Breast epithelium (tissue), 4 donors: ENCODE data around the gene C11orf97. TPM values are rescaled to one million over a fixed set of nuclear protein-coding genes. Genes with fewer than 3 reads are reported as not detected.

Source experiments
- DNase-seq, 2 donors: peaks; one replicate each; pipeline ENCODE4 v3.0.0-alpha.2; 2019; ENCODE audit warnings: low spot score in 2 of 2
- H3K27ac ChIP-seq, 2 donors: fragments of 200-600 bp; sonication (generic) in 1 of 2; one replicate each; pipeline ENCODE4 v1.5.1; 2016 to 2019; ENCODE audit warnings: mild to moderate bottlenecking in 1 of 2
- H3K27me3 ChIP-seq, 2 donors: fragments of 200-600 bp; sonication (generic) in 1 of 2; one replicate each; pipeline versions ENCODE4 v1.5.1 to v1.6.0; 2017 to 2019; ENCODE audit warnings: control low read depth in 1 of 2, mild to moderate bottlenecking in 1 of 2
- H3K36me3 ChIP-seq: fragments of 200-600 bp; one replicate; pipeline ENCODE4 v1.5.1; 2019
- H3K4me1 ChIP-seq, 2 donors: fragments of 200-600 bp; sonication (generic); one replicate each; pipeline ENCODE4 v1.5.1; 2016 to 2019; ENCODE audit warnings: control low read depth in 1 of 2
- H3K4me3 ChIP-seq, 3 donors: fragments of 200-600 bp; sonication (generic); 1 replicate in 2 of 3; 2 replicates in 1 of 3; pipeline ENCODE4 v1.5.1; 2016 to 2019; ENCODE audit warnings: mild to moderate bottlenecking in 3 of 3, moderate library complexity in 2 of 3
- H3K9me3 ChIP-seq, 2 donors: fragments of 200-600 bp; sonication (generic) in 1 of 2; one replicate each; pipeline ENCODE4 v1.5.1; 2016 to 2019; ENCODE audit warnings: control low read depth in 1 of 2
- POLR2A ChIP-seq: fragments of 450-650 bp; IDR thresholded peaks from one replicate; pipeline ENCODE4 v1.6.1; 2016; ENCODE audit warnings: antibody characterized with exemption, mild to moderate bottlenecking, moderate library complexity
- POLR2AphosphoS5 ChIP-seq, 3 donors: sonication (generic); formaldehyde crosslinking; IDR thresholded peaks; one replicate each; pipeline ENCODE4 v1.6.1; 2017; ENCODE audit warnings: antibody characterized with exemption in 3 of 3
- intact Hi-C: fragments of 100-400 bp; cut with DNase I; formaldehyde crosslinking; loops from one replicate; pipeline ENCODE4 v1.15.1; 2023; ENCODE audit warnings: low total_unique reads
- total RNA-seq, 3 donors: library from RNA; depleted of rRNA; stranded (reverse); fragments of >200 nt; gene quantifications; one replicate each; pipeline ENCODE4 v1.1.0, GENCODE V29; 2016
- TF ChIP-seq, protein P1 (sequence below), 3 donors: fragments of 450-650 bp; IDR thresholded peaks; one replicate each; pipeline ENCODE4 v1.5.1; 2016 to 2017; ENCODE audit warnings: antibody characterized with exemption in 3 of 3, mild to moderate bottlenecking in 3 of 3, moderate library complexity in 3 of 3

C11orf97 gene
- total RNA-seq, 3 donors from 2014 or later = not detected

DNA sequence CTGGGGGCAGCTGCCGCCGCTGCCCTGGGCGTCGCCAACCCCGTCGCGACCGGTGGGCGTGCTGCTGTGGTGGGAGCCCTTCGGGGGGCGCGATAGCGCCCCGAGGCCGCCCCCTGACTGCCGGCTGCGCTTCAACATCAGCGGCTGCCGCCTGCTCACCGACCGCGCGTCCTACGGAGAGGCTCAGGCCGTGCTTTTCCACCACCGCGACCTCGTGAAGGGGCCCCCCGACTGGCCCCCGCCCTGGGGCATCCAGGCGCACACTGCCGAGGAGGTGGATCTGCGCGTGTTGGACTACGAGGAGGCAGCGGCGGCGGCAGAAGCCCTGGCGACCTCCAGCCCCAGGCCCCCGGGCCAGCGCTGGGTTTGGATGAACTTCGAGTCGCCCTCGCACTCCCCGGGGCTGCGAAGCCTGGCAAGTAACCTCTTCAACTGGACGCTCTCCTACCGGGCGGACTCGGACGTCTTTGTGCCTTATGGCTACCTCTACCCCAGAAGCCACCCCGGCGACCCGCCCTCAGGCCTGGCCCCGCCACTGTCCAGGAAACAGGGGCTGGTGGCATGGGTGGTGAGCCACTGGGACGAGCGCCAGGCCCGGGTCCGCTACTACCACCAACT is 32.5 kb downstream of the C11orf97 start:
- no peaks in the 10 kb centered on the region for H3K9me3 ChIP-seq
- peak overlapping the region; percentile 95 for H3K27ac ChIP-seq
- H3K36me3 ChIP-seq = no peaks in the 10 kb centered on the region
- TF ChIP-seq POLR2A (no peak), POLR2AphosphoS5 (IDR thresholded peaks at IDR 0.05) (no peak)
- TF ChIP-seq, protein P1, sequence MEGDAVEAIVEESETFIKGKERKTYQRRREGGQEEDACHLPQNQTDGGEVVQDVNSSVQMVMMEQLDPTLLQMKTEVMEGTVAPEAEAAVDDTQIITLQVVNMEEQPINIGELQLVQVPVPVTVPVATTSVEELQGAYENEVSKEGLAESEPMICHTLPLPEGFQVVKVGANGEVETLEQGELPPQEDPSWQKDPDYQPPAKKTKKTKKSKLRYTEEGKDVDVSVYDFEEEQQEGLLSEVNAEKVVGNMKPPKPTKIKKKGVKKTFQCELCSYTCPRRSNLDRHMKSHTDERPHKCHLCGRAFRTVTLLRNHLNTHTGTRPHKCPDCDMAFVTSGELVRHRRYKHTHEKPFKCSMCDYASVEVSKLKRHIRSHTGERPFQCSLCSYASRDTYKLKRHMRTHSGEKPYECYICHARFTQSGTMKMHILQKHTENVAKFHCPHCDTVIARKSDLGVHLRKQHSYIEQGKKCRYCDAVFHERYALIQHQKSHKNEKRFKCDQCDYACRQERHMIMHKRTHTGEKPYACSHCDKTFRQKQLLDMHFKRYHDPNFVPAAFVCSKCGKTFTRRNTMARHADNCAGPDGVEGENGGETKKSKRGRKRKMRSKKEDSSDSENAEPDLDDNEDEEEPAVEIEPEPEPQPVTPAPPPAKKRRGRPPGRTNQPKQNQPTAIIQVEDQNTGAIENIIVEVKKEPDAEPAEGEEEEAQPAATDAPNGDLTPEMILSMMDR (IDR thresholded peaks at IDR 0.05) = no peak
- H3K27me3 ChIP-seq = no peaks in the 10 kb centered on the region
- no peak for DNase-seq
- no peaks in the 10 kb centered on the region for H3K4me1 ChIP-seq
- peak overlapping the region; percentile 76 to 82 (median 77) for H3K4me3 ChIP-seq
- intact Hi-C loops = no loop called here

- H3K36me3 ChIP-seq = no peaks in the 10 kb centered on the region
- intact Hi-C loops = no loop called here
- no peaks in the 10 kb centered on the region for H3K9me3 ChIP-seq
- TF ChIP-seq POLR2A (no peak), POLR2AphosphoS5 (IDR thresholded peaks at IDR 0.05) (no peak)
- TF ChIP-seq, protein P1 (IDR thresholded peaks at IDR 0.05) = no peak
- no peak for DNase-seq
- H3K27me3 ChIP-seq = no peaks in the 10 kb centered on the region
- peak overlapping the region; percentile 76 to 82 (median 77) for H3K4me3 ChIP-seq
- H3K4me1 ChIP-seq = no peaks in the 10 kb centered on the region
- H3K27ac ChIP-seq = peak overlapping the region; percentile 95
Measured at GRCh38 chr11:94545264-94546161, 33.3 kb downstream of the C11orf97 start.

DNA sequence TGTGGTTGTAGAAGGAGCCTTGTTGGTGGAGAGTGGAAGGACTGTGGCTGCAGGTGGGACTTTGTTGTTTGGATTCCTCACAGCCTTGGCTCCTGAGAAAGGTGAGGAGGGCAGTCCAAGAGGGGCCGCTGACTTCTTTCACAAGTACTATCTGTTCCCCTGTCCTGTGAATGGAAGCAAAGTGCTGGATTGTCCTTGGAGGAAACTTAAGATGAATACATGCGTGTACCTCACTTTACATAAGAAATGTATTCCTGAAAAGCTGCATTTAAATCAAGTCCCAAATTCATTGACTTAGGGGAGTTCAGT is 33.9 kb downstream of the C11orf97 start:
- H3K9me3 ChIP-seq = no peaks in the 10 kb centered on the region
- peak overlapping the region; percentile 76 to 82 (median 77) for H3K4me3 ChIP-seq
- H3K27ac ChIP-seq = no peak overlapping the region
- no peaks in the 10 kb centered on the region for H3K36me3 ChIP-seq
- intact Hi-C loops = no loop called here
- H3K4me1 ChIP-seq = no peaks in the 10 kb centered on the region
- no peak for DNase-seq
- no peaks in the 10 kb centered on the region for H3K27me3 ChIP-seq
- TF ChIP-seq, protein P1 (IDR thresholded peaks at IDR 0.05) = no peak
- TF ChIP-seq POLR2AphosphoS5 (IDR thresholded peaks at IDR 0.05) (no peak), POLR2A (no peak)

- Histone ChIP-seq H3K36me3 (no peaks in the 10 kb centered on the region), H3K27ac (no peak overlapping the region), H3K9me3 (no peaks in the 10 kb centered on the region), H3K4me1 (no peaks in the 10 kb centered on the region), H3K27me3 (no peaks in the 10 kb centered on the region), H3K4me3 (peak overlapping the region in 2 of 3 donors; percentile 18 to 77)
- intact Hi-C loops = loop anchor here (1.0 kb wide), 1 partner anchor 8 kb away; no protein-coding TSS in a partner anchor
- TF ChIP-seq POLR2AphosphoS5 (IDR thresholded peaks at IDR 0.05) (no peak), POLR2A (no peak)
- TF ChIP-seq, protein P1 (IDR thresholded peaks at IDR 0.05) = no peak
- no peak for DNase-seq
Measured at GRCh38 chr11:94546886-94547285, 34.6 kb downstream of the C11orf97 start.

DNA sequence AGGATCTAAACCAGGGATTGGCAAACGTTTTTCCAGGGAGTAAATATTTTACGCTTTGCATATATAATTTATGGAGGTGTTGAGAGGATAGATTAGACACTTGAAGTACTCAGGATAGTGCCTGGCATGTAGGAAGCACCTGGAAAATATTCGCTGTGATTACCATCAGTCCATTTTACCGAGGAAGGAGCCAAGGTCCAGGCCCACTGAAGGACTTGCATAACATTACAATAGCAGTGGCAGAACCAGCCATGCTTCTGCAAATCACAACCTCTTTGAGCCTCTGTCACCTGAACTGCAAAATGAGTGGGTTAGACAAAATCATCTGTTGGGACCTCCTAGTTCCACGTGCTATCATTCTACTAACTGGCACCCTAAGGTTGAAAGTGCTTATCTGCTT is 36.9 kb downstream of the C11orf97 start:
- TF ChIP-seq, protein P1 (IDR thresholded peaks at IDR 0.05) = no peak
- TF ChIP-seq POLR2AphosphoS5 (IDR thresholded peaks at IDR 0.05) (no peak), POLR2A (no peak)
- Histone ChIP-seq H3K27ac (no peak overlapping the region), H3K4me1 (no peaks in the 10 kb centered on the region), H3K4me3 (no peak overlapping the region), H3K9me3 (no peaks in the 10 kb centered on the region), H3K27me3 (no peaks in the 10 kb centered on the region), H3K36me3 (no peaks in the 10 kb centered on the region)
- intact Hi-C loops = no loop called here
- DNase-seq = no peak
